GM21515 (cell line): Measurements from ENCODE around the gene SLC22A12.
"Not testable (repeated sequence)": the region's sequence is repeated elsewhere in the genome, so short reads cannot be mapped to it uniquely, and the experiment has no call there.

Source experiments
- ATAC-seq: cut with Tn5 transposase; IDR thresholded peaks from one replicate; pipeline ENCODE4 v1.9.1; 2021; ENCODE audit not compliant: unreplicated experiment

SLC22A12 gene

DNA sequence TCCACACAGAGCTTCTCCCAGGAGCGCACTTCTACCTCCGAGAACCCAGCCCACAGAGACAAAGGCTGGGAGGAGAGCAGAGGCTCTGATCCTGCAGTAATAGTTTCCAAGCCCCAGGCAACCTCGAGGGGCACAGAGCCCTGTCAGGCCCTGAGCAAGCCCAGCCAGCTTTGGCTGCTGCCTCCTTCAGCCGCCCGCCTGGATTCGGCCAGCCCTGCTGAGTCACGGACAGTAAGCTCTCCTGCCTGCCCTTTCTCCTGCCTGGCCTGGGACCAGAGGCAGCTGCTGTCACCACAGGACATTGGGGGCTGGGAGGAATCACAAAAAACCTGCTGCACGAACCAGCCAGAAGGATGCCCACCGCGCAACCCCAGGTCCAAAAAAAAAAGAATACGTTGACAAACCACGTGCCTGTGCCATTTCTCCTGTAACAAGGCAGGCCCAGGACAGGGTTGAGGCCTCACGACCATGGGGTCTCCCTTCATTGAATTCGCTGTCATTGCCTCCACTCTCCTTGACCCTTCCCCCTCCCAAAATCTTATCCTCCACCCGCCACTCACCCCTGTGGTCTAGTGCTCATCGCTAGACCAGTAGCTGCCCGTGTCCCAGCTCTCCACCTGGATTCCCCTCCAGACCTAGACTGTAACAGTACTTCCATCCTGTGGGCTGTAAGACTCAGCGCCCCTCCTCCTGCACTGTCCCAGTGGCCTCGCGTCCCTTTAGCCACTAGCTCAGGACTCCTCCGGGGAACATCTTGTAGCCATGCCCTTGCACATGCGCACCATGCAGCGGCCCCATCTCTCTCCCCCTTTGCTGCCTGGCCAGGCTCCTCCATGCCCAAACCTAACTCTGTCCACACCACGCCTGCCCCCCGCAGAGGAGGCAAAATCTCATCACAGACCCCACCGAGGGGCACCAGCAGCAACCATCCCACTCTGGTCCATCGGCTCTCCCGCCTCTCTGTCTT lies 7.4 kb upstream of the SLC22A12 start:
- ATAC-seq: no peak

DNA sequence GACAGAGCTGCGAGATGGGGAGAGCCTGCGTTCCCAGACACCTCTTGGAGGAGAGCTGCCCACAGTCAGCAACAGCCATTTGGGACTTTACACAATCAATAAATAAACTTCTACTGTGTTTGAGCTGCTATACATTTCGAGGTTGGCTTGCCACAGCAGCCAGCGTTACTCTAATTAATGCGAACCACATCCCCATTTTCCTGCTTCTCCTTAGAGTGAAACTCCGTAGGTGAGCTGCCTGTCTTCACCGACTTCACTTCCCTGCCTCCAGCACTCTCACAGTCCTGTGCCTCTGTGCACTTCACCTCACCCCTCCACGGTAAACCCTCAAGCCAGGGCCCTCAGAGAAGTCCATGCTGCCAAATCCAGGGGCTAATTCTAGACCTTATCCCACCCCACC lies 5.9 kb upstream of the SLC22A12 start:
- ATAC-seq: no peak

DNA sequence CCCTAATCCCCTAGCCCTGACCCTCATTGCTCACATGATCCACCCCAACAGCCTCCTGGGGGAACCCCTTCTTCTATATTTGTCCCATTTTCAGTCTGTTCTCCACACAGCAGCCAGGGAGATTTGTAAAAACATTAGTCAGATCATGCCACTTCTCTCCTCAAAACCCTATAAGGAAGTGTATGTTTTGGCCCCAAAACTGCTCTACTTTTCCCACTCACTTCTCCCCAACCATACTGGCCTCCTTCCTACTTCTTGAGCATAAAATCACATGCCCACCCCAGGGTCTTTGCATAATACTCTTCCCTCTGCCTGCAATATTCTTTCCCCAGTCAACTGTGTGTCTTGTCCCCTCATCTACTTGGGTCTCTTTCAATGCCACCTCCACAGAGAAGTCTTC lies 4.7 kb upstream of the SLC22A12 start:
- ATAC-seq: no peak

GRCh38 chr11:64588701-64589100 lies 2.3 kb upstream of the SLC22A12 start:
- ATAC-seq: no peak

- no peak for ATAC-seq
Measured at GRCh38 chr11:64591257-64592233, 525 bp downstream of the SLC22A12 start.

- ATAC-seq: no peak
Measured at GRCh38 chr11:64592234-64592615, 1.2 kb downstream of the SLC22A12 start.

GRCh38 chr11:64592656-64593055 lies 1.6 kb downstream of the SLC22A12 start:
- ATAC-seq: no peak

- no peak for ATAC-seq
Measured at GRCh38 chr11:64593156-64594105, 2.4 kb downstream of the SLC22A12 start.

DNA sequence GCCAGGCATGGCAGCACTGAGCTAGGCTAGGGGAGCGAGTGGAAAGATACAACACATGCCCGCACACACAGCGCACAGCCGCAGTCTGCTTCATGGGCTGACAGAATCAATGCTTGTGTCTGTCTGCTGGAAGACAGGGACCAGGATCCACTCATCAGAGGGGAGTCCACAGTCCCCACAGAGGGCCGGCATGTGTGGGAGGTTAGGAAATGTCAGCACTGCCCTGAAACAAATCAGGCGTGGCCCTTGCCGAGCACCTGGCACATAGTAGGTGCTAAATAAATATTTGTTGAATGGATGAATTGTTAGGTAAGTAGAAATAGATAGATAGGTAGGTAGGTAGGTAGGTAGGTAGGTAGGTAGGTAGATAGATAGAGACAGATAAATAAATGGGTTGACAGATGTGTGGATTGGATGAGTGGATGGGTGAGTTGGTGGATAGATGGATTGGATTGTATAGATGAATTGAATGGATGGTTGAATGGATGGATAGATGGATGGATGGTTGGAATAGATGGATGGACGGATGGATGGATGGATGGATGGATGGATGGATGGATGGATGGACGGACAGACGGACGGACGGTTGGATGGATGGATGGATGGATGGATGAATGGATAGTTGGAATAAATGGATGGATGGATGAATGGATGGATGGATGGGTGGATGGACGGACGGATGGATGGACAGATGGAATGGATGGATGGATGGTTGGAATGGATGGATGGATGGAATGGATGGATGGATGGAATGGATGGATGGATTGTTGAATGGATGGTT lies 3.3 kb downstream of the SLC22A12 start:
- no peak for ATAC-seq

GRCh38 chr11:64595922-64596321 lies 4.9 kb downstream of the SLC22A12 start:
- not testable (repeated sequence) for ATAC-seq

DNA sequence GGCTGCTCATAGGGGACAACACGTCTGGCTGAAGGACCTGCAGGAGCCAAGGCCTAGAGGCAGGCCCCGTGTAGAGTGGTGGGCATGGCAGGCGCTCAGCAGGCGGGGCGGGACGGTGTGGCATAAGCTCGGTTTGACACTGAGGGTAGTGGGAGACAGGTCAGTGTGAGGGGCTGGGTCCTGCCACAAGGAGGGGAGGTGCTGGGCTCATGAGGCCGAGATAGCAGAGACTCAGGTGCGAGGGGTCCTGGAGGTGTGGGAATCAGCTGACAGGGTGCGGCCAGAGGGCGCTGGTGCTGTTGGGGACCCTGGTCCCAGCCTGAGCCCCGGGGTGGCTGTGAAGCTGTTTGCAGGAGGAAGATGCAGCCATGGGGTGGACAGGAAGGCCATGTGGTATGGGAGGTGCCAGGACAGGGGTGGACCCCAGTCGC lies 6.7 kb downstream of the SLC22A12 start:
- no peak for ATAC-seq

DNA sequence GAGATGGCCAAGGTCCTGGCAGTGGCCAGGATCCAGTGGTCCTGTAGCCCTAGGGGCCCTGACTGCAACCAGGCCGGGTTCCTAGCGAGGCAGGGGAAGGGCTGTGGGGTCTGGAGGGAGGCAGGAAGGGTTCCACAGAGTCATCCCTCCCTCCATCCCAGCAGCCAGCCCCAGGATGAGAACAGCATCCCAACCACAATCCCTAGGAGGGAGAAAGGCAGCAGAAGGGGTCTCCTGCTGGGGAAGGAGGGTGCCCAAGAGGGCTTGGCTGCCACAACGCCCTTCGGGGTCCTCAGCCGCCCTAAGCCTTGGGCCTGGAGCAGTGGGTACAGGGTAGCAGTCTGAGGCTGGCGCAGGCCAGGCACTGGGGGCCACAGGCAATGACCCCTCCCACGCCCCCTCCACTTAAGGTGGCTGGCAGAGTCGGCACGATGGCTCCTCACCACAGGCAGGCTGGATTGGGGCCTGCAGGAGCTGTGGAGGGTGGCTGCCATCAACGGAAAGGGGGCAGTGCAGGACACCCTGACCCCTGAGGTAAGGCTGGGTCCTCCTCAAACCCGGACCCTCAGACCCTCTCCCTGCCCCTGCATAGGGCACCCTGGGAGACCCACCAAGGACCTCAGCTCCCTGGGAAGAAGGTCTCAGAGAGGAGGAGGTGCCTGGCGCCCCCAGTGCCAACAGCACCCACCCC lies 7.2 kb downstream of the SLC22A12 start:
- ATAC-seq: no peak

- no peak for ATAC-seq
Measured at GRCh38 chr11:64598797-64599697, 8.0 kb downstream of the SLC22A12 start.

DNA sequence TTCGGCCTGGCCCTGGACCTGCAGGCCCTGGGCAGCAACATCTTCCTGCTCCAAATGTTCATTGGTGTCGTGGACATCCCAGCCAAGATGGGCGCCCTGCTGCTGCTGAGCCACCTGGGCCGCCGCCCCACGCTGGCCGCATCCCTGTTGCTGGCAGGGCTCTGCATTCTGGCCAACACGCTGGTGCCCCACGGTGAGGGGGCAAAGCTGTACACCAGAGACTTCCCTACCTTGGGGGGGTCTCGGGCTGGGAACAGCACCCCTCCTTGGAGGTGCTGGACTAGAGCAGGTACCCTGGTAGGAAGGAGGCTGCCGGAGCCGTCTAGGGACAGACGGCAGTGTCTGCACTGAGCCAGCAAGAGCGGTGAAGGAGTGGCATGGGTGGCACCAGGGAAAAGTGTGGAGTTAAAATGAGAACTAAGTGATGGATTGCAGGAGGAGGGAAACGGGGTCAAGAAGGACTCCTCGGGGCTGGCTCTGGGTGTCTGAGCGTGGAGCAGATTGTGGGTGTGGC lies 8.7 kb downstream of the SLC22A12 start:
- no peak for ATAC-seq

DNA sequence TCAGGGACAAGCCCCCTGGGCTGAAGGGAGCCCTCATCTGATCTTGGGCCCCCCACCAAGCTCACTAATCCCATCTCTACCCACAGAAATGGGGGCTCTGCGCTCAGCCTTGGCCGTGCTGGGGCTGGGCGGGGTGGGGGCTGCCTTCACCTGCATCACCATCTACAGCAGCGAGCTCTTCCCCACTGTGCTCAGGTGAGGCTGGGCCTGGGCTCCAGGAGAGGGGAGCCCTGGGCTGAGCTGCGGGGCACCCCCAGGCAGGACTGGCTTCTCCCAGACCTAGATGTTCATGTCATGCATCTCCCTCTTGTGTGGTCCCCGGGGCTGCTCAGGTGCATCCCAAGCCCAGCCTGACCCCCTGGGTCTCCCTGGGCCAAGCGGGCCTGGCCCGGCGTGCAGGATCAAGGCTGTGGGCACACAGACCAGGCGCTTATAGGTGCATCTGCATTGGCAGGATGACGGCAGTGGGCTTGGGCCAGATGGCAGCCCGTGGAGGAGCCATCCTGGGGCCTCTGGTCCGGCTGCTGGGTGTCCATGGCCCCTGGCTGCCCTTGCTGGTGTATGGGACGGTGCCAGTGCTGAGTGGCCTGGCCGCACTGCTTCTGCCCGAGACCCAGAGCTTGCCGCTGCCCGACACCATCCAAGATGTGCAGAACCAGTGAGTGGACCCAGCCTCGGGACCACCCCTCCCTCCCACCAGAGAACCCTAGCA lies 9.4 kb downstream of the SLC22A12 start:
- no peak for ATAC-seq

GRCh38 chr11:64601605-64602465 lies 10.8 kb downstream of the SLC22A12 start:
- ATAC-seq: no peak
